Measurements from ENCODE around the gene PFKL.
"Not testable (repeated sequence)": the region's sequence is repeated elsewhere in the genome, so short reads cannot be mapped to it uniquely, and the experiment has no call there.

Gene PFKL

DNA sequence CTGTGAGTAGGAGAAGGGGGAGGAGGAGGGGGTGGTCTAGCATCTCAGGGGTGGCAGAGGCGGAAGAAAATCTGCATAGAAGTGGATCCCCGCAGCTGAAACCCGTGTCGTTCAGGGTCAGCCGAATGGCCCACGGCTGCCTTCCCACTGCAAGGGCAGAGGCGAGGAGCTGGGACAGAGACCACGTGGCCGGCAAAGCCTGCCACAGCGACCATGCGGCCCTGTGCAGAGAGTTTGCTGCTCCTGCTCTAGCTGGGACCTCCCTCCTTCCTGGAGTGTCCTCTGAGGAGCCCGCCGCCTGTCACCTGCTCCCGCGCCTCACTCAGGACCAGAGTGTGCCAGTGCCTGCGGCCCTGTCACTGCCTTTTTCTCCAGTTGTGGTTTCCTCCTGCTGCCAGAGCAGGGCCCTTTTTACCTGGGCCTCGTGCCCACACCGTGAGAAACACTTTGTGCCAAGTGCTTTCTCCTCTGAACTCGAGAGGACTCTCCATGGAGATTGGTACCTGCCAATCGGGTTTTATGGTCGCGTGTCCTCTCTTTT is 48.1 kb downstream of the PFKL start:
- DNase-seq: no peak

- DNase-seq: no peak
Observed at GRCh38 chr21:44348861-44349260, 49.0 kb downstream of the PFKL start.

DNA sequence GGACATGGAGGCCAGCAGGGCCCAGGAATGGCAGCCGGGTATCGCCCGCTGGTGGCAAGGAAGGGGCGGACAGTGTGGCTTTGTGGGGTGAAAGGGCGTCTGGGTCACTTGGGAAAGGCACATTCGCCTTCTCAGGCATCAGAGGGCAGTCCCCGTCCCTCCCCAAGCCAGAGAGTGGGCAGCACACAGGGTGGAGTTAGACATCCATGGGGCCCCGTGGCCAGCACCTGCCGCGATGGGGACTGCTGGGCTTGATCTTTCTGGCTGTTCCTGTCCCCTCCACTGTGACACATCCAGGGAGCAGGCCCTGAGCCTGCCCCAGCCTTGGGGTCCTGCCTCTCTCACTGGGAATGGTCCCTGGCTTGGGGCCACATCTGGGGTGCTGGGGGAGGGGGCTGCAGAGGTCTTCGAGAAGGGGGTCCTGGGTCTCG is 49.6 kb downstream of the PFKL start:
- DNase-seq: no peak

GRCh38 chr21:44349847-44350772 is 50.3 kb downstream of the PFKL start:
- no peak for DNase-seq

DNA sequence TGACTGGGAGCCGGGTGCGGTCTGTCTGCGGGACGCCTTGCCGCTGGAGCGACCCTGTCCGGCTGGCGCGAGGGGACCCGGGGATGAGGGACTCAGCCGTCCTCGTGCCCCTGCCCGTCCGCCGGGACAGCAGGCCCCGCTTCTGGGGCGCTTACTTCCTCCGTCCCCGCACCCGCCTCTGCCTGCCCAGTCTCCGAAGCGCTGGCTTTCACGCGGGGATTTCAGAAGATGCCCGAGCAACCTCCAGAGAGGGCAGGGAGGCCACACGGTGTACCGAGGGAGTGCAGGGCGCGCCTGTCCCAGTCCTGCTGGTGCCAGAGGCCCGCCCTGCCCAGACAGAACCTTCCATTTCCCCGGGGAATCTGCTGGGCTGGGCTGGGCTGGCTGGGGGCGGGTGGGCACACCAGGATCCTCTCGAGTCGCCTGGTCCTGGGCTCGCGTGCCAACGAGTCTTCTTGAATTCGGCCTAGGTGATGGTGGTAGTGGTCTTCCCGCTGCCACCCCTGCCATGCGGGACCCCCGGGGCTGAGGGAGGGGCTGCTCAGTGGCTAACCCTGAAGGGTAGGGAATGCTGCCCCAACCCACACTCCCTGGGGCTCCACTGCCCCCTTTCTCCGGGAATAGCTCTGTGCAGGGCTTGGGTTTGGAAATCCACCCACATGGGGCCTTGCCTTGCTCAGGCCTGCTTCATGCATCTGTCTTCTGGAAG is 51.1 kb downstream of the PFKL start:
- no peak for DNase-seq

DNA sequence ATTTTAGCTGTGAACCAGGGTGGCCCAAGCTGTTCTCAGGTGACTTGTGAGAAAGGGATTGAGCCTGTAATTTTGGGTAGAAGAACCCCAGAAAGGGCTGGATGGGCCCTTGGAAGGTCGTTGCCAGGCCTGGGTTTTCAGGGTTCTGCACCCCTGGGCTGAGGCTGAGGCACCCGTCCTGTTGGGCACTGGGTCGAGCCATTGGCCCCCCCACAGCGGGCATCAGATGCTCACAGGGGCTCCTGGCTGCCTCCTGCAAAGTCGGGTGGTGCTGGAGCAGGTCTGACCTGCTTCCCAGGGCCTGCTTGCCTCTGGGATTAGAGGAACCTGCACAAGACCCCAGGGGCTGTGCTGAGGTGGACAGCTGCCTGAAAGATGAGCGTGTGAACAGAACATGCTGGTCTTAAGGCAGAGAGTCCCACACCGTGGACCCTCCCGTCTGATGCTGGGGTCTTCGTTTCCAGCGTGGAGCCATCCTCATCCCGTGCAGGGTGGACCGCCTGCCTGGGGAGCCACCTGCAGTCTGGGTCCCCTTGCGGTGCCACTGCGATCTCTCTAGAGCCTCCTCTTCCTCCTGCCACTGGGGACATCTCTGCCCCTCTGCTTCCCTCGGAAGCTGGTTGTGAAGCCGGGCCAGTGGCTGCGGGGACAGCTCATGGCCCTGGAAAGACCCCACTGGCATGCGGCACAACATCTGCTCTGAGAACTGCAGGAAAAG is 51.8 kb downstream of the PFKL start:
- no peak for DNase-seq

DNA sequence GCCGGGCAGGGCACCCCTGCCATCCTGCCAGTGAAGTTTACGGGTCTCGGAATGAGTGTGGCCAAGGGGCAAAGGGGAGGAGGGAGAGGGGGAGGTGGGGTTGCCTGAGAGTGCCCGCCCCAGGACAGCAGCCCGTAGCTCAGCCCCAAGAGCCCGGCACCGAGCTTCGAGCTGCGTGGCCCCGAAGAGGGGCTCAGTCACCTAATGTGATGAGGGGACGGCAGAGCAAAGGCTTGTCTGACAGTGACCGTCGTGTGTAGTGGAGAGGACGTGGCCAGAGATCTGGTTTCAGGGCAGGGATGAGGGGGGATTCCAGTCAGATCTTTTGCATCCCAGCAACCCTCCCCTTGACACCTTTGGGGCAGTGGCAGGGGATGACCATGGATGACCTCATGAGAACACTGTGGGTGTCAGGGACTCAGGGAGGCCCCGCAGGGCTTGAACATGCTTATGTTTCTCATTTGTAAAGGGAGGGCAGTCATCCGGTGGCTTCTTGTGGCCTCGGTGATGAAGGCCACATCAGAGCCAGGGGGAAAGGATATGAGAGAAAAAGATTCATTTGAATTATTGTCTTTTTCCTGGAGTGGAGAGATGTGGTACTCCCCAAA is 52.5 kb downstream of the PFKL start:
- DNase-seq: no peak

- no peak for DNase-seq
Observed at GRCh38 chr21:44353191-44353970, 53.5 kb downstream of the PFKL start, which contains the start of gene TRPM2. Gene TRPM2, plus strand, starts transcription at chr21:44353621. Its CDS starts 80 bp downstream, at chr21:44353701.

- no peak for DNase-seq
Observed at GRCh38 chr21:44354001-44354405, 54.1 kb downstream of the PFKL start.

GRCh38 chr21:44354775-44355771 is 55.2 kb downstream of the PFKL start:
- peak in 1 of 2 experiments; percentile 17 for DNase-seq

- no peak for DNase-seq
Observed at GRCh38 chr21:44356160-44356559, 56.3 kb downstream of the PFKL start.

DNA sequence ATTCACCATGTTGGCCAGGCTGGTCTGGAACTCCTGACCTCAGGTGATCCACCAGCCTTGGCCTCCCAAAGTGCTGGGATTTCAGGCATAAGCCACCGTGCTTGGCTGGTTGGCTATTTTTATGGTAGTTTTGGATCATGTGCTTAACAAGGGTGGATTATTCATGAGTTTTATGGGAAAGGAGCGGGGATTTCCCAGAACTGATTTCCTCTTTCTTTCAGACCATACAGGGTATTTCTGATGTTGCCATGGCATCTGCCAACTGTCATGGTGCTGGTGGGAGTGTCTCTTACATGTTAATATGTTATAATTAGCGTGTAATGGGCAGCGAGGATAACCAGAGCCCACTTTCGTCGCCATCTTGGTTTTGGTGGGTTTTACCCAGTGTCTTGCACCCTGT is 56.8 kb downstream of the PFKL start:
- no peak for DNase-seq

DNA sequence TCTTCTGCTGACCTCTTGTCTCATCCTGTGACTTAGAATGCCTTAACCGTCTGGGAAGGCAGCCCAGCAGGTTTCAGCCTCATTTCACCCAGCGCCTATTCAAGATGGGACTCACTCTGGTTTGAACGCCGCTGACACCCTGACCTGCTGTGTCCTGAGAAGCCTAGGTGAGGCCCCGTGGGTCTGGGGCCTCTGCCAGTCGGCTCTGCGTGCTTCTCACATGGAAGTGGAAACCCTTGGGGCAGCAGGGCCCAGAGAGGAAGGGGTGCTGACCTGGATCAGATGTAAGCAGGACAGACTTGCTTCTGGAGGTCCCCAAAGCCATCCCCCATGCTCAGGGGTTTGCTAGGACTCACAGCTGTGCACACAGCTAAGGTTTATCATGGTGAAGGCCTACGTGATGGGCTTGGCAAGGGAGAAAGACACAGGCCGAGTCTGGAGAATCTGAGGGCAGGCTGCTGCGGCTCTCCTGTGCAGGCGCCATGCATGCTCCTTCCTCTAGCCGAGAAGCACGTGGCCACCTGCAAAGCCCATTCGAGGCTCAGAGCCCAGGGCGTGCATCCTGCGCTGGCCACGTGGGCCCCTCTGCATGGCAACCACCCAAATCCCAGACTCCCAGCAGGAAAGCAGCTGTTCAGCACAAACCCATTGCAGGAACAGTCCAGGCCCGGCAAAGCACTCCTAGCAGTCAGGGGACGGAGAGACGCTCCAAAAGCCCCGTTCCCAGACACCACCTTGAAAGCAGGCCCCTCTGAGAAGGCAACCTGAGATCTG is 57.4 kb downstream of the PFKL start:
- DNase-seq: no peak

GRCh38 chr21:44359396-44359795 is 59.5 kb downstream of the PFKL start:
- DNase-seq: no peak

GRCh38 chr21:44360159-44360558 is 60.3 kb downstream of the PFKL start:
- no peak for DNase-seq

- DNase-seq: not testable (repeated sequence)
Observed at GRCh38 chr21:44361903-44362302, 62.0 kb downstream of the PFKL start.

GRCh38 chr21:44363278-44363677 is 63.4 kb downstream of the PFKL start:
- DNase-seq: no peak

DNA sequence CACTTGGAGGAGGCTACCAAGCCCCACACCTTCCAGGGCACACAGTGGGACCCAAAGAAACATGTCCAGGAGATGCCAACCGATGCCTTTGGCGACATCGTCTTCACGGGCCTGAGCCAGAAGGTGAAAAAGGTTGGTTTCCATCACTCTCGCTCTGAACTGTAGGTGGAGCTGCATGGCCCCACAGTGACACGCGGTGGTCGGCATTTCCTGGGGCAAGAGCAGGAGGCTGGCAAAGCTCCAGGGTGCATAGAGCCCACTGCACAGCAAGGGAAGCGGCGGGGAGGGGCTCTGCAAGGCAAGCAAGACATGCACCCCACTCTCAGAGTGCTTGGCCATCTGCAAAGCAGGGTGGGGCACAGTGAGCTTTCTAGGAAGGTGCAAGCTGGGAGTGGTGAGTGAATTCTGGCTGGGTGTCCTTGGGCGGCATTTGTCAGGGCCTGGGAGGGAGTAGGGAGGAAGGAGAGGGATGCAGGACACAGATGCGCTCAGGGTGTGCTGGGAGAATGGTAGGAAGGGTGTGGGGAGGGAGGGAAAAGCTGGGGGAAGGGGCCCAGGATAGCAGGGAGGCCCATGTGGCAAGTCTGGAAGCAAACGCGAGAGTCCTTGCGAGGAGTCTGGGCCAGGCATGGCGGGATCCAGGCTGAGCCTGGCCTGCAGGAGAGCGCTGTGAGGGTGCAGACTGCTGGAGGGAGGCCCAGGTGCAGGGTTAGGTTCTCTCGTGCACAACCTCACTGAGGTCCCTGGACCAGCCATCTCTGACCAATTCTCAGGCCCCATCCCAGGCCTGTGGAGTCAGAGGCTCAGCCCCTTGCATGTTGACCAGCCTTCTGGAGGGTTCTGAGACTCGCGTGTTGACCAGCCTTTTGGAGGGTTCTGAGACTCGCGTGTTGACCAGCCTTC is 64.5 kb downstream of the PFKL start:
- no peak for DNase-seq

All from stimulated activated CD4-positive, alpha-beta T cell treated with anti-CD3 and anti-CD28 coated beads, Interleukin-4, amount 100 ng/mL, for 4 hours (primary cell).